HepG2 (cell line): ENCODE data around the gene NPEPL1. TPM values are rescaled to one million over a fixed set of nuclear protein-coding genes. Genes with fewer than 3 reads are reported as not detected.

Experiments used
- ATAC-seq: fragments of 200-7000 bp; cut with Tn5 transposase; 3 replicates; pipeline ENCODE4 v1.9.1; 2020; ENCODE audit warnings: mild to moderate bottlenecking, moderate library complexity
- BruUV-seq: library from RNA; stranded (reverse); fragments of 400-500 nt; replicated peaks from 2 replicates; lab custom pipeline; 2021; lab: Mats Ljungman, UMichigan
- CTCF ChIA-PET: fragments of 300-600 bp; formaldehyde crosslinking; extraction: SDS; loops from one replicate; lab custom pipeline; 2021; ENCODE audit warnings: low total read pairs, inconsistent platforms, low intra/inter-chr PET ratio; lab: Yijun Ruan, JAX
- POLR2A ChIA-PET: fragments of 350-600 bp; sonication (Branson Sonifier 250); formaldehyde crosslinking; loops from one replicate; lab custom pipeline; 2020; ENCODE audit warnings: antibody characterized with exemption, inconsistent platforms; lab: Yijun Ruan, JAX
- DNase-seq: peaks from one replicate; pipeline ENCODE4 v3.0.0-alpha.2; 2015; ENCODE audit warnings: low spot score
- FAIRE-seq: peaks from 3 replicates; lab custom pipeline; 2011; peaks lifted over from hg19 to GRCh38; lab: Jason Lieb, UNC
- H2AFZ ChIP-seq: one replicate; pipeline ENCODE4 v1.6.1; 2011; ENCODE audit warnings: low read length, inconsistent platforms
- H3K27ac ChIP-seq: fragments of 300-600 bp; 3 replicates; pipeline ENCODE4 v1.8.0; 2011; ENCODE audit warnings: mixed run types, mild to moderate bottlenecking, mixed read lengths, low read length, inconsistent platforms; ENCODE audit not compliant: insufficient read depth; ENCODE audit errors: extremely low read length
- H3K27me3 ChIP-seq, 2 experiments: fragments of 200-600 bp in 1 of 2; 2 replicates in 1 of 2; 3 replicates in 1 of 2; pipeline versions ENCODE4 v1.6.0 to v1.8.0; 2011; ENCODE audit warnings: low read length in 2 of 2, mild to moderate bottlenecking in 2 of 2, moderate library complexity in 2 of 2, inconsistent platforms in 1 of 2; ENCODE audit not compliant: insufficient read depth in 2 of 2, control insufficient read depth in 1 of 2
- H3K36me3 ChIP-seq, 2 experiments: fragments of 200-600 bp in 1 of 2; replicated peaks in 1 of 2; 2 replicates in 1 of 2; 3 replicates in 1 of 2; pipeline versions ENCODE4 v1.5.1 to v1.8.0; 2011; ENCODE audit warnings: low read length in 2 of 2, inconsistent platforms in 1 of 2; ENCODE audit not compliant: insufficient read depth in 2 of 2, control insufficient read depth in 1 of 2
- H3K4me1 ChIP-seq: 2 replicates; pipeline ENCODE4 v1.5.1; 2012; ENCODE audit warnings: low read length, inconsistent platforms; ENCODE audit not compliant: insufficient read depth
- H3K4me2 ChIP-seq: 2 replicates; pipeline ENCODE4 v1.6.0; 2011; ENCODE audit warnings: low read depth, low read length, inconsistent platforms
- H3K4me3 ChIP-seq, 3 experiments: fragments of 200-600 bp in 1 of 3; sonication (generic), shearing (Covaris generic) in 1 of 3; replicated peaks in 1 of 3; 2 replicates each; pipeline ENCODE4 v1.5.1; 2011 to 2016; ENCODE audit warnings: low read length in 3 of 3, inconsistent platforms in 2 of 3, low read depth in 2 of 3, mild to moderate bottlenecking in 2 of 3, control low read depth in 1 of 3, mixed read lengths in 1 of 3; ENCODE audit not compliant: insufficient read depth in 1 of 3
- H3K79me2 ChIP-seq: one replicate; pipeline ENCODE4 v1.6.1; 2011; ENCODE audit warnings: low read length, inconsistent platforms; ENCODE audit not compliant: insufficient read depth
- H3K9ac ChIP-seq: 2 replicates; pipeline ENCODE4 v1.6.0; 2011; ENCODE audit warnings: mild to moderate bottlenecking, low read depth, low read length, inconsistent platforms; ENCODE audit not compliant: insufficient read depth
- H3K9me3 ChIP-seq: 2 replicates; pipeline ENCODE4 v1.5.1; 2012; ENCODE audit warnings: mild to moderate bottlenecking, low read length
- H4K20me1 ChIP-seq: 2 replicates; pipeline ENCODE4 v1.6.0; 2011; ENCODE audit warnings: inconsistent platforms, mild to moderate bottlenecking, low read length, moderate library complexity; ENCODE audit not compliant: insufficient read depth
- AGO2 ChIP-seq: fragments of 200-400 bp; formaldehyde crosslinking; optimal IDR thresholded peaks from 2 replicates; pipeline ENCODE3; 2017; ENCODE audit warnings: mild to moderate bottlenecking, low read depth, low read length, moderate library complexity
- DRAP1 ChIP-seq: IDR thresholded peaks from 2 replicates; pipeline ENCODE4 v1.6.1; 2016; ENCODE audit warnings: missing genetic modification reagents, missing compliant biosample characterization
- ELF3 ChIP-seq: IDR thresholded peaks from 2 replicates; pipeline ENCODE4 v1.6.1; 2016; ENCODE audit warnings: missing genetic modification reagents, missing compliant biosample characterization
- HHEX ChIP-seq: IDR thresholded peaks from 2 replicates; pipeline ENCODE4 v1.6.1; 2016; ENCODE audit warnings: control low read depth
- LRRFIP1 ChIP-seq: sonication (generic); formaldehyde crosslinking; conservative IDR thresholded peaks from 2 replicates; pipeline ENCODE4 v1.4.0; 2020; ENCODE audit warnings: missing genetic modification reagents
- MZF1 ChIP-seq: sonication (generic); formaldehyde crosslinking; IDR thresholded peaks from 2 replicates; pipeline ENCODE4 v1.8.1; 2023; ENCODE audit warnings: mild to moderate bottlenecking, missing genetic modification reagents, borderline replicate concordance
- PRPF4 ChIP-seq: fragments of 200-400 bp; formaldehyde crosslinking; IDR thresholded peaks from 2 replicates; pipeline ENCODE4 v1.6.1; 2016; ENCODE audit warnings: low read length, low read depth; ENCODE audit not compliant: poor library complexity, severe bottlenecking
- WGBS: methylation state at CpG from one replicate; pipeline ENCODE4 v1.1.6; 2017; ENCODE audit warnings: low lambda C conversion rate; 5-methylcytosine and 5-hydroxymethylcytosine counted together
- in situ Hi-C: cut with HindIII; loops from 2 replicates; pipeline ENCODE4 v1.10.0; 2017; ENCODE audit warnings: low pct_unique_long_range_greater_than_20kb; ENCODE audit not compliant: extremely low pct_ligation_motif_present
- intact Hi-C: fragments of 100-400 bp; cut with micrococcal nuclease; formaldehyde crosslinking; loops from one replicate; pipeline ENCODE4 v1.10.0; 2022; ENCODE audit not compliant: unreplicated experiment
- polyA plus RNA-seq, 8 experiments: library from polyadenylated mRNA; depleted of rRNA in 3 of 8; stranded (reverse) in 7 of 8; unstranded in 1 of 8; fragments of >200 nt; fragmentation: Illumina TruSeq in 4 of 8; extraction: Trizol in 4 of 8; gene quantifications; 2 replicates each; pipeline versions ENCODE4 v1.2.1 to v1.2.3, GENCODE V29; 2011 to 2016; ENCODE audit warnings: low read depth in 4 of 8, missing spikeins in 1 of 8, mixed read lengths in 1 of 8; ENCODE audit not compliant: insufficient read depth in 1 of 8
- total RNA-seq, 5 experiments: library from RNA; depleted of rRNA; stranded (reverse); fragments of >200 nt; fragmentation: Illumina TruSeq; extraction: Trizol; gene quantifications; 2 replicates each; pipeline ENCODE4 v1.2.3, GENCODE V29; 2016; ENCODE audit warnings: low read depth in 1 of 5
- TF ChIP-seq, protein P1 (sequence below): IDR thresholded peaks from 2 replicates; pipeline ENCODE4 v1.6.1; 2016; ENCODE audit warnings: low read depth

Gene NPEPL1
- total and polyA plus RNA-seq, 2 of the 13 experiments (the other 11 are each of a cell fraction or from before 2014, with no cell fraction given) = 4.1 to 7.5 TPM

DNA sequence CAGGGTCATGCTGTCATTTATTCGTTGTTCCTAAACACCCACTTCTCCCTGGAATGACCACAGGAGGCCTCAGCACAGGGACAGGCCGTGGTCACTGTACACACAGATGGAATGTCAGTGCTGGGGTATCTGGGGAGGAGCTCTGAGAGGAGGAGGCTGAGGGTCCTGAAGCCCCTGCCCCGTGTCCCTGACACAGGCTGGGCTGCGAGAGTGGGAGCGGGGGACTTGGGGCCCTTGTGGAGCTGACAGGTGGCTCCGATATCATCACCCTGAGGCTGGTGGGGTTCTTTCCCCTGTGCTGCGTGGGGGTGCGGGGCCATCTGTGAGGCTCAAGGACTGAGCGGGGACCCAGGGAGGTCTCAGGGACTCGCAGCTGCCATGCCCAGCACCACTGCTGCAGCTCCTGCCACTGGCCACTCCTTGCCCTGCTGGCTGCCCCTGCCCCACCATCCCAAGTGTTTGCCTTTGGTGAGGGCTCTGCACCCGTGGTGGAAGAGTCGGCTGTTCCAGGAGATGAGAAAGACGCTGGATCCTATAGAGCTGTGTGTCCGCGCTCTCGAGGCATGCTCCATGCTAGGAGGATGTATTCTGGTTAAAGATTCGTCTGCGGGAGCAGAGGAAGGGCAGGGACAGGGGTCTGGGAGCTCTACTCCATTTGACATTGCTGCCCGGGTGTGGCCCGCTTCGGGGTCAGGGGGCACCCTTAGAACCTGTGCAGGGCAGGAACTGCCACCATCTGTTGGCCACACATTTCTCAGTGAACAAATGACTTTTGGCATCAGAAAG is 18.9 kb downstream of the NPEPL1 start:
- H3K36me3 ChIP-seq = no peaks in the 10 kb centered on the region
- DNase-seq (no peak), FAIRE-seq (no peak), ATAC-seq (no peak)
- H3K4me1 ChIP-seq = peaks cover 4% of the 10 kb centered on the region
- H3K27me3 ChIP-seq = no peaks in the 10 kb centered on the region
- H3K79me2 ChIP-seq = no peaks in the 10 kb centered on the region
- H3K4me2 ChIP-seq = no peak overlapping the region
- no peaks in the 10 kb centered on the region for H3K9me3 ChIP-seq
- H2AFZ ChIP-seq = no peak overlapping the region
- POLR2A ChIA-PET = no interaction called here
- intact Hi-C loops (no loop called here), in situ Hi-C loops (no loop called here)
- CTCF ChIA-PET = no interaction called here
- no peak overlapping the region for H3K27ac ChIP-seq
- no peaks in the 10 kb centered on the region for H4K20me1 ChIP-seq
- no peak overlapping the region for H3K9ac ChIP-seq
- TF ChIP-seq HHEX (CRISPR knock-in tag) (no peak), AGO2 (peak; percentile 74)
- no peak overlapping the region for H3K4me3 ChIP-seq
- no TSS peak for BruUV-seq
- WGBS = 91% methylated on average over 20 of the region's 21 CpGs

DNA sequence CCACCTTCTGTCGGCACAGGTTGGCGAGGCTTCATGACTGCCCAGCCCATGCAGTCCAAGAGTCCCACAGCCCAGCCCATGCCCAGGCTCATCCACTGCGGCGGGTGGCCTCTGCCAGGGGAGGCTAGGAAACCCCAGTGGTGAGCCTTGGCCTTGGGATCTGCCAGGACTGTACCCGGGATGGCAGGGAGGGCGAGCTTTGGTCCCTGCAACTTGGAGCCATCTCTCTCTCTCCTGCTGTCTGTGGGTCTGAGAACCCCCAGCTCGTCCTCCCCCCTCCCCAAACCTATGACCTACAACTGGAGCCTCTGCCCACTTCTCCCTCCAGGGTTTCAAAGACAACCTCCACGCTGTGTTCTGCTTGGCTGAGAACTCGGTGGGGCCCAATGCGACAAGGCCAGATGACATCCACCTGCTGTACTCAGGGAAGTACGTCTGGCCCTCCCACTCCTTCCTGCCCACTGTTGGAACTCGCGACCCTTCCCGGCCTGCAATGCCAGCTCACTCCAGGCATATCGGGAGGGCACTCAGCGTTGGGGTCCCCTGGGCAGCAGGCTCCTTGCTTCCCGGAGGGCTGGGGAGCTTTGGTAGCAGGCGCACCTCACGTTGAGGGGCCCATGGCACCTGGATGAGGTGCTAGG is 19.7 kb downstream of the NPEPL1 start:
- Histone ChIP-seq H3K9ac (no peak overlapping the region), H3K79me2 (no peaks in the 10 kb centered on the region), H3K36me3 (no peaks in the 10 kb centered on the region), H2AFZ (no peak overlapping the region), H3K4me2 (no peak overlapping the region), H3K9me3 (no peaks in the 10 kb centered on the region), H3K27ac (no peak overlapping the region), H4K20me1 (no peaks in the 10 kb centered on the region), H3K4me1 (peaks cover 13% of the 10 kb centered on the region), H3K27me3 (no peaks in the 10 kb centered on the region), H3K4me3 (no peak overlapping the region)
- no peak for ATAC-seq
- intact Hi-C loops = no loop called here
- ChIA-PET POLR2A (no interaction called here), CTCF (no interaction called here)
- no peak for FAIRE-seq
- WGBS = 80% methylated on average over 17 of the region's 19 CpGs
- no peak for DNase-seq
- BruUV-seq = no TSS peak
- in situ Hi-C loops = no loop called here
- no peak for TF ChIP-seq MZF1 (CRISPR knock-in tag)
- TF ChIP-seq, protein P1, sequence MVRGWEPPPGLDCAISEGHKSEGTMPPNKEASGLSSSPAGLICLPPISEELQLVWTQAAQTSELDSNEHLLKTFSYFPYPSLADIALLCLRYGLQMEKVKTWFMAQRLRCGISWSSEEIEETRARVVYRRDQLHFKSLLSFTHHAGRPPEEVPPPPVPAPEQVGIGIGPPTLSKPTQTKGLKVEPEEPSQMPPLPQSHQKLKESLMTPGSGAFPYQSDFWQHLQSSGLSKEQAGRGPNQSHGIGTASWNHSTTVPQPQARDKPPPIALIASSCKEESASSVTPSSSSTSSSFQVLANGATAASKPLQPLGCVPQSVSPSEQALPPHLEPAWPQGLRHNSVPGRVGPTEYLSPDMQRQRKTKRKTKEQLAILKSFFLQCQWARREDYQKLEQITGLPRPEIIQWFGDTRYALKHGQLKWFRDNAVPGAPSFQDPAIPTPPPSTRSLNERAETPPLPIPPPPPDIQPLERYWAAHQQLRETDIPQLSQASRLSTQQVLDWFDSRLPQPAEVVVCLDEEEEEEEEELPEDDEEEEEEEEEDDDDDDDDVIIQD (CRISPR knock-in tag) = no peak
- TF ChIP-seq LRRFIP1 (CRISPR knock-in tag) = no peak
- no peak for TF ChIP-seq PRPF4
- TF ChIP-seq ELF3 (CRISPR knock-in tag) = no peak
- no peak for TF ChIP-seq DRAP1 (CRISPR knock-in tag)
